ENCODE data around the gene LRRC4C. TPM values are rescaled to one million over a fixed set of nuclear protein-coding genes. Genes with fewer than 3 reads are reported as not detected.

LRRC4C gene
- total RNA-seq, 3 donors from 2014 or later (not counting 1 experiment from before 2014, with no cell fraction given), result not detected

DNA sequence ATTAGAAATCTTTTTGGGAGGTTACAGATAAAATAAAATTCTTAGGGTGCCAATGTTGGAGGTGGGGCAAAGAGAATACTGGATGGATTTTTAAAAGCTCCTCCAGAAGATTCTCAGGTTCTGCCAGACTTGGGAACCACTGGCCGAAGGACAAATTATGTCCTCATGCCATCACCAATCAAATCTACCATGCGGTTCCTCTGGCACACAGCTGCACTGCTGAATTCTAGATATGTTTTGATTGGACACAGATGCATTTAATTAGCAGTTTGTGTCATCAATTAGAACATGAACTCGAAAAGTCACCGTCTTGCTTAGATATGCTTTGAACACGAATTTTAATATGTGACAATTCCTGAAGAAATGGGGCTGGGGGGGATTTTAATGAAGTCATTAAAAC, 1269.2 kb downstream of the LRRC4C start:
- intact Hi-C loops (cut with micrococcal nuclease), result no loop called here
- DNase-seq (no peak), ATAC-seq (no peak)
- H3K36me3 ChIP-seq (ENCODE audit: control insufficient read depth, insufficient read depth, low read length), result no peaks in the 10 kb centered on the region
- no peaks in the 10 kb centered on the region for H3K36me3 Mint-ChIP-seq
- 83% methylated on average over 5 of the region's 5 CpGs for WGBS (ENCODE audit: insufficient coverage)
- no peak overlapping the region for H3K27ac ChIP-seq (ENCODE audit: low read length)
- H3K4me3 ChIP-seq (ENCODE audit: low read length), result no peak overlapping the region
- H3K4me1 Mint-ChIP-seq, result no peaks in the 10 kb centered on the region
- H3K27me3 ChIP-seq (ENCODE audit: control insufficient read depth, insufficient read depth, low read length), result no peaks in the 10 kb centered on the region
- no peak overlapping the region for H3K27ac Mint-ChIP-seq
- H3K4me1 ChIP-seq (ENCODE audit: control insufficient read depth, insufficient read depth, low read length), result no peaks in the 10 kb centered on the region
- peaks cover 11 to 17% of the 10 kb centered on the region in 2 donors for H3K9me3 Mint-ChIP-seq
- no peak overlapping the region for H3K4me3 Mint-ChIP-seq
- H3K27me3 Mint-ChIP-seq (ENCODE audit: low read depth in 2 of 2), result no peaks in the 10 kb centered on the region
- peaks cover 6% of the 10 kb centered on the region for H3K9me3 ChIP-seq (ENCODE audit: control insufficient read depth, insufficient read depth, low read length)
- TF ChIP-seq, protein P1, sequence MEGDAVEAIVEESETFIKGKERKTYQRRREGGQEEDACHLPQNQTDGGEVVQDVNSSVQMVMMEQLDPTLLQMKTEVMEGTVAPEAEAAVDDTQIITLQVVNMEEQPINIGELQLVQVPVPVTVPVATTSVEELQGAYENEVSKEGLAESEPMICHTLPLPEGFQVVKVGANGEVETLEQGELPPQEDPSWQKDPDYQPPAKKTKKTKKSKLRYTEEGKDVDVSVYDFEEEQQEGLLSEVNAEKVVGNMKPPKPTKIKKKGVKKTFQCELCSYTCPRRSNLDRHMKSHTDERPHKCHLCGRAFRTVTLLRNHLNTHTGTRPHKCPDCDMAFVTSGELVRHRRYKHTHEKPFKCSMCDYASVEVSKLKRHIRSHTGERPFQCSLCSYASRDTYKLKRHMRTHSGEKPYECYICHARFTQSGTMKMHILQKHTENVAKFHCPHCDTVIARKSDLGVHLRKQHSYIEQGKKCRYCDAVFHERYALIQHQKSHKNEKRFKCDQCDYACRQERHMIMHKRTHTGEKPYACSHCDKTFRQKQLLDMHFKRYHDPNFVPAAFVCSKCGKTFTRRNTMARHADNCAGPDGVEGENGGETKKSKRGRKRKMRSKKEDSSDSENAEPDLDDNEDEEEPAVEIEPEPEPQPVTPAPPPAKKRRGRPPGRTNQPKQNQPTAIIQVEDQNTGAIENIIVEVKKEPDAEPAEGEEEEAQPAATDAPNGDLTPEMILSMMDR (IDR thresholded peaks at IDR 0.05), result no peak

DNA sequence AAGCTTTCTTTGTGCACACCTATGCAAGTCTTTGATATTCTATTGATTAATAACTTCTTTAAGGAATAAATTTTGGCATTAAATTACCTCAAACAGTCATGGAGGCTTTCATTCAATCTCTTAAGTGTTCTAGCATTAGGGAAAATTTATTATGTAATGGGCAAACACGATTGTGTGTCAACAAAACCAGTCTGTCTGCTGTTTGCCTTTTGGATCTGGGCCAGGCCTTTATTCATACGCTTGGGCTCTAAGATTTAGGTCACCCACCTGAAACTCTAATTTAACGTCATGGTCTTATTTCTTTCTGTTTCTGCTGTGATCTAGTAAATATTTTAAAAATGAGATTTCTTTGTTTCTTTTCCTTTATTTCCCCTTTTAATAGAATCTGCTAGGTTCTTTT, 1270.6 kb downstream of the LRRC4C start:
- H3K4me3 ChIP-seq (ENCODE audit: low read length), result no peak overlapping the region
- no peak overlapping the region for H3K27ac ChIP-seq (ENCODE audit: low read length)
- no peaks in the 10 kb centered on the region for H3K36me3 ChIP-seq (ENCODE audit: control insufficient read depth, insufficient read depth, low read length)
- peaks cover 6% of the 10 kb centered on the region for H3K9me3 ChIP-seq (ENCODE audit: control insufficient read depth, insufficient read depth, low read length)
- TF ChIP-seq, protein P1 (IDR thresholded peaks at IDR 0.05), result no peak
- intact Hi-C loops (cut with micrococcal nuclease), result no loop called here
- Mint-ChIP-seq H3K27ac (no peak overlapping the region), H3K27me3 (ENCODE audit: low read depth in 2 of 2) (no peaks in the 10 kb centered on the region), H3K36me3 (no peaks in the 10 kb centered on the region), H3K9me3 (peaks cover 10 to 13% of the 10 kb centered on the region in 2 donors), H3K4me3 (no peak overlapping the region), H3K4me1 (no peaks in the 10 kb centered on the region)
- no peaks in the 10 kb centered on the region for H3K27me3 ChIP-seq (ENCODE audit: control insufficient read depth, insufficient read depth, low read length)
- DNase-seq, result no peak
- H3K4me1 ChIP-seq (ENCODE audit: control insufficient read depth, insufficient read depth, low read length), result no peaks in the 10 kb centered on the region
- 67% methylated on average over 2 of the region's 3 CpGs for WGBS (ENCODE audit: insufficient coverage)
- no peak for ATAC-seq

DNA sequence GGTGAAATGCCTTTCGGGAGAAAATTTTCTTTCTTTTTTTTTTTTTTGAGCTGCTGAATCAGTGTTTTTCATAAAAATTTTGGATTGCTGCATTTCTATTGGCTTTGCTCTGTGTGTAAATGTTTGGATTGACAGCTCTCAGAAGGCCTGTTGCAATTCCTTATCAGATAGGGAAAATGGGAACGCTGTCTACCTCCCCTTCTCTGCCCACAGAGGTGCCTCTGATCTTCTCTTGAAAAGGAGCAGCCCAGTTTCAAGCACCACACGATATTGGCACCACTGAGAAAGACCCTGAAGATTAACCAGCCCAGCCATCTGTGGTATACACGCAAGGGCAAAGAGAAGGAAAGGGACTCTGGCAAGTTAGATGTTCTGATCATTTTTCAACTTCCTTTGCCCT, 1272.2 kb downstream of the LRRC4C start:
- H3K4me1 Mint-ChIP-seq, result no peaks in the 10 kb centered on the region
- Histone ChIP-seq H3K36me3 (ENCODE audit: control insufficient read depth, insufficient read depth, low read length) (no peaks in the 10 kb centered on the region), H3K27me3 (ENCODE audit: control insufficient read depth, insufficient read depth, low read length) (no peaks in the 10 kb centered on the region), H3K4me1 (ENCODE audit: control insufficient read depth, insufficient read depth, low read length) (no peaks in the 10 kb centered on the region), H3K27ac (ENCODE audit: low read length) (no peak overlapping the region), H3K9me3 (ENCODE audit: control insufficient read depth, insufficient read depth, low read length) (peaks cover 3% of the 10 kb centered on the region), H3K4me3 (ENCODE audit: low read length) (no peak overlapping the region)
- H3K4me3 Mint-ChIP-seq, result no peak overlapping the region
- 72% methylated on average over 4 of the region's 4 CpGs for WGBS (ENCODE audit: insufficient coverage)
- no peaks in the 10 kb centered on the region for H3K36me3 Mint-ChIP-seq
- TF ChIP-seq, protein P1 (IDR thresholded peaks at IDR 0.05), result no peak
- peaks cover 9 to 12% of the 10 kb centered on the region in 2 donors for H3K9me3 Mint-ChIP-seq
- H3K27me3 Mint-ChIP-seq (ENCODE audit: low read depth in 2 of 2), result no peaks in the 10 kb centered on the region
- ATAC-seq (no peak), DNase-seq (no peak)
- intact Hi-C loops (cut with micrococcal nuclease), result no loop called here
- H3K27ac Mint-ChIP-seq, result no peak overlapping the region

Measured in natural killer cell (primary cell).